AML-193 (cell line): Measurements from ENCODE around the gene USP22.
"Not testable (repeated sequence)": the region's sequence is repeated elsewhere in the genome, so short reads cannot be mapped to it uniquely, and the experiment has no call there.

Experiments used
- DNase-seq, 2 experiments: peaks; one replicate each; lab custom pipeline; 2025; lab: John Stamatoyannopoulos, UW

Gene USP22

DNA sequence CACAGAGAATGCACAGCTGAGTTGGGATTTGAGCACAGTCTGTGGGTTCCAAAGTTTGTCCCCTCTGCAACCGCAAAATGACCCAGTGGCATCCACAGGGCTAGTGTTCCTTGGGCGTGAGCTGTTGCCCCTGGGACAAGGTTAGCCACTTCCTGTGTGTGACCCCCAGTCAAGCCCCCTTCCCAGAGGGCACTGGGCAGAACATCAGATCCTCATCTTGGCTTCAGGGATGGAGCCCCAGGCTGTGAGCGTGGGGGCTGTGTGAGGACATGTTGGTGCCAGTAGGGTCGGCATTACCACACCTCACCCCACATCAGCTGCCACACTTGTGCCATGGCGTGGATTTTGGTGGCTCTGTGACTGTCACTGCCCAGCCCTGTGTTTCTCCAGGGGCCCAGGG is 55.3 kb downstream of the USP22 start:
- DNase-seq: no peak

DNA sequence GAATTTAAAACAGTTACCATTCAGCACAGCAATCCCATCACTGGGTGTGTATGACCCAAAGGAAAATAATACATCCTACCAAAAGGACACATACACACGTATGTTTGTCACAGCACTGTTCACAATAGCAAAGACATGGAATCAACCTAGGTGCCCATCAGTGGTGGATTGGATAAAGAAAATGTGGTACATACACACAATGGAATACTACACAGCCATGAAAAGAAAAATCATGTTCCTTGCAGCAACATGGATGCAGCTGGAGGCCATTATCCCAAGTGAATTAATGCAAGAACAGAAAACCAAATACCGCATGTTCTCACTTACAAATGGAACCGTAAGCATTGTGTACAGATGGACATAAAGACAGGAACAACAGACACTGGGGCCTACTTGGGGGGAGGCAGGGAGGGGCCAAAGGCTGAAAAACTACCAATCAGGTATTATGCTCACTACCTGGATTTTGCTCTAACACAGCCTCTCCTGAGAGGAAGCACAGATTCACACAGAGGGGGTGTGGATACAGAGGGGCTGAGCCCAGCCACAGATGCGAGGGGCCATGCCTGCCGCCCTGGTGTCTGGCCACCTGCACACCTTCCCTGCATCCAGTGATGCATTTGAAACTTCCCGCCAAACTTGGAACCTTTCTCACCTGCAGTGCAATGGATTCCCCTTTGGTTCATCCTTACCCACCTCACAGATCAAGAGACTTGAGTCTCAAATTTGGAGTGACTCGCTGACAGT is 55.9 kb downstream of the USP22 start:
- no peak for DNase-seq

DNA sequence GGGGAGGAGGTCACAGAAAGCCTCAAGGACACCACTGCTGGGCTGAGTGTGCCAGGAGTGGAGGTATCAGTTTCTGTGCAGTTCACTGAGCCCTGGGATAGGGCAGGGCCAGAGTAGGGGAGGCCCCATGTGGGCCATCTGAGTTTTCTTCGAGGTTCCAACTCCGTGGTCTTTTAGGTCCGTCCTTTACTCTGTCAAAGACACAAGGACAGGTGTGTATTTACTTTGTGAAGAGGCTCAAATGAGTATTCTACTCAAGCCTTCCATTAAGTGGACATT is 59.5 kb downstream of the USP22 start:
- DNase-seq: no peak

GRCh38 chr17:20982589-20983358 is 60.0 kb downstream of the USP22 start:
- no peak for DNase-seq

- DNase-seq: no peak
Observed at GRCh38 chr17:20981046-20981920, 61.5 kb downstream of the USP22 start.

DNA sequence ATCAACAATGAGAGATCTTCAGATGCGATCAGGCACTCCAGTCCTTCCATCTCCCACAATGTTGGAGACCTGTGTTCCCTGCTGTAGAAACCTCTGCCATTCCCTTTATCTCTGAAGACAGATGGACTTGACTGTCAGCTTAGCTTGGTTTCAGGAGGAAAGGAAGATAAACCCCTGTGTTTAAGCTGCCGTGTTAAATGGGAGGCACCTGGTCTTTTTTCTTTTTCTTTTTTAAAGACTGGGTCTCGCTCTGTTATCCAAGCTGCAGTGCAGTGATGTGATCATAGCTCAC is 63.1 kb downstream of the USP22 start:
- DNase-seq: no peak

DNA sequence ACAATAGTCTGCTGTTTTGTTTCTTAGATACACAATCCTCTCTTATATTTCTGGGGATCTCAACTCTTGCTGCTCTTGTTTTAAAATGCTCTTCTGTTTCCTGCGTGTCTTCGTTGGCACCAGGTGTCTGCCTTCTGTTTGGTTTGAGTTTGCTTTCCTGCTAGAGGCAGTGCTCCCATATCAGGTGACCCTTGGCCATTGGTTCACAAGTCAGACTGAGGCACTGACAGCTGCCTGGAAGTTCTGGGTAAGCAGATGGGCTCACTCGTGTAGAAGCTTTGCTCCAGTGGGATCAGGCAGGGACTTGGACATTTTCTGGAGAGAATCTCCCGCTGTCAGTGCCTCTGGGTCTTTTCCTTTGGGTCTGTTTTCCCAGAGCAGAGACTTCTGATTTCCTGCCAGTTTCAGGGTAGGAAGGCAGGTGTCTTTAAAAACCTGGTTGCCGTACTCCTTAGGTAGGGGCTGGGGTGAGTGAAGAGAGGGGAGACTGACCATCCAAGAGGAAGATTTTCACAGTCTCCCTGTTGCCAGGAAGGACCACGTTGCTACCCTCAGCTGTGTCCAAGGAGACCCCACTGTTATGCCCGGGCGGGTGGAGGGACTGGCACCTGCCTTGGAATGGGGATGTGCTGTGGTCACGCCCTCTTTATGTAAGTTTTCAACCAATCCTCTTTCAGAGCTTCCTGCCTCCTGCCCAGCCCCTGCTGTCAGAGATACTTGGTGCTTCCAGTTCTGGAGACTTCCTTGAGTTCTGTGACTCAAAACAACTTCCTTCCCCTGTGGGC is 63.6 kb downstream of the USP22 start:
- DNase-seq: not testable (repeated sequence)

- DNase-seq: not testable (repeated sequence)
Observed at GRCh38 chr17:20977609-20978253, 65.1 kb downstream of the USP22 start.

GRCh38 chr17:20975566-20975965 is 67.2 kb downstream of the USP22 start:
- no peak for DNase-seq

DNA sequence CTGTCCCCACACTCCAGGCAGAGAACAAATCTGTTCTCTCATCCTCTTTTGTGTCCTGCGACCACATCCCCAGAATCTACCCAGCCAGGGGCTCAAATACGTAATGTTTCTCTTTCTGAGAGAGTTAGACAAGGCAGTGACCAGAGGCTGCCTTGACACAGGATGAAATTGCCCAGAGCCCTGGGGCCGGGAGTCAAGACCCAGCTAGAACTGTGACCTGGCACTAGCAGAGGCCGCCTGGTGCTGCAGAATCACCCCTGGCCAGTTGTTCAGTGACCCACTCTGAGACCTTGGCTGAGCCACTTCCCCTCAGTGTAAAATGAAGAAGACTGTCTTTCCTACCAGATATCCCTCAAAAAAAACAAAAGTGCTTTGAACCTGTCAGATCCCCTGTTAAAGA is 72.5 kb downstream of the USP22 start:
- DNase-seq: no peak

GRCh38 chr17:20968913-20969616 is 73.7 kb downstream of the USP22 start:
- DNase-seq: no peak

- no peak for DNase-seq
Observed at GRCh38 chr17:20967776-20968175, 75.0 kb downstream of the USP22 start.

DNA sequence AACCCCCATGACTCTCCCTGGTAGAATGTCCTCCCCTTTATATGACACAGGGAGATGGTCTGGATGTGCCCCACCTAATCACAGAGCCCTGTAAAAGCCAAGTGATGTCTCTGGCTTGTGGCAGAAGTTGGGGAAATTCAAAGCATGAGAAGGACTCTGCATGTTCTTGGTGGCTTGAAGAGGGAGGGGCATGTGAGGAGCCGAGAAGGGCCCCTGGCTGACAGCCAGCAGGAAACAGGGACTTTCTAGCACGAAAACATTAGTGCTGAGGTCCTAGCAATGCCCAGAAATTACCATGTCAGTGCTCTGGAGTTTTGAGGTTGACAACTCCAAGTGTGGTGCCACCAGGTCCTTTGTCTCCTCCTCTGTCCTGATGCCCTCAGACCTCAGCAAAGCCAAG is 75.9 kb downstream of the USP22 start:
- no peak for DNase-seq

DNA sequence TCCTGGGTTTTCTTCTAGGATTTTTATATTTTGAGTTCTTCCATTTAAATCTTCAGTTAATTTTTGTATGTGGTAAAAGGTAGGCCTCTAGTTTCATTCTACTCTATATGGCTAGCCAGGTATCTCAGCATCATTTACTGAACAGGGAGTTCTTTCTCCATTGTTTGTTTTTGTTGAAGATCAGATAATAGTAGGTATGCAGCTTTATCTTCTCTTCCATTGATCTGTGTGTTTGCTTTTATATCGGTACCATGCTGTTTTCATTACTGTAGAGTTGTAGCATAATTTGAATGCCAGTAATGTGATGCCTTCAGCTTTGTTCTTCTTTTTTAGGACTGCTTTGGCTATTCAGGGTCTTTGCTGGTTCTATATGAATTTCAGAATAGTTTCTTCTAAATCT is 77.3 kb downstream of the USP22 start:
- no peak for DNase-seq

- no peak for DNase-seq
Observed at GRCh38 chr17:20961586-20961985, 81.2 kb downstream of the USP22 start.

GRCh38 chr17:20960871-20961270 is 81.9 kb downstream of the USP22 start:
- no peak for DNase-seq

- DNase-seq: no peak
Observed at GRCh38 chr17:20955427-20956323, 87.1 kb downstream of the USP22 start.

DNA sequence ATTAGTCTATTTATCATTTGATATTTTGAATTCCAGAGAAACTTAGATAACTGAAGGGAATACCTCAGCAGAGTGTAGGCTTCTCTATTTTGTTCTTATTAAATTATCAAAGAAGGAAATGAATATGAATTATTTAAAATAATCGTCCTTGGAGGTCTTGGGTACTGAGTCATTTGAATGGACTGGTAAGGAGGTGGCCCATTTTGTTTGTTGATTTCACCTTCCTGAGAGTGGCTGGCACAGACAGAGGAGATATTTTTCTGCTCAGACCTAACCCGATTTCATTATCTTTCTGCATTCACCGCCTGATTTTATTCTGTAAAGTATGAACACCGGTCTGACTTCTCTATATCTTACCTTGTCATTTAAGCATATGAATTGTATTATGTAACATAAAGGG is 88.0 kb downstream of the USP22 start:
- DNase-seq: no peak

- DNase-seq: no peak
Observed at GRCh38 chr17:20952183-20952582, 90.6 kb downstream of the USP22 start.
